ENCODE results near the gene SYNJ2. TPM values are rescaled to one million over a fixed set of nuclear protein-coding genes. Genes with fewer than 3 reads are reported as not detected.
A peak's percentile ranks its signal among the peaks of the same experiment; 100 is the strongest.

The SYNJ2 gene
- total RNA-seq, 2 experiments from 2014 or later = 34.6 to 38.0 TPM

- CTCF ChIA-PET = no interaction called here
- peak overlapping the region; percentile 42 to 63 for H3K27ac ChIP-seq (ENCODE audit: low read depth in 1 of 2, low read length in 2 of 2)
Measured at GRCh38 chr6:158009114-158009891, 27.6 kb downstream of the SYNJ2 start.

GRCh38 chr6:158009935-158010585, 28.4 kb downstream of the SYNJ2 start:
- no peak overlapping the region for H3K4me3 Mint-ChIP-seq
- no peaks in the 10 kb centered on the region for H3K27me3 ChIP-seq (ENCODE audit: control insufficient read depth in 1 of 2, insufficient read depth in 2 of 2, low read length in 2 of 2)
- H3K4me1 Mint-ChIP-seq (ENCODE audit: low read depth) = peaks cover 87% of the 10 kb centered on the region
- CTCF ChIA-PET = no interaction called here
- no peaks in the 10 kb centered on the region for H3K9me3 Mint-ChIP-seq
- peaks cover 68% of the 10 kb centered on the region for H3K4me1 ChIP-seq (ENCODE audit: insufficient read depth, low read length)
- no peak for ATAC-seq (ENCODE audit: poor library complexity)
- H3K36me3 ChIP-seq (ENCODE audit: insufficient read depth, low read length) = no peaks in the 10 kb centered on the region
- no peaks in the 10 kb centered on the region for H3K36me3 Mint-ChIP-seq (ENCODE audit: low read depth)
- POLR2A ChIA-PET = interaction anchor here (0.9 to 1.3 kb wide), 3 partner anchors 16 to 28 kb away, joined by 3 to 5 read pairs (median 3); partner anchors contain the start of gene SYNJ2
- DNase-seq = no peak
- H3K27ac ChIP-seq (ENCODE audit: low read depth in 1 of 2, low read length in 2 of 2) = no peak overlapping the region
- peak overlapping the region; percentile 47 for H3K4me3 ChIP-seq (ENCODE audit: low read length)
- H3K27me3 Mint-ChIP-seq = no peaks in the 10 kb centered on the region
- H3K9me3 ChIP-seq (ENCODE audit: control insufficient read depth in 1 of 2, insufficient read depth in 1 of 2, low read length in 2 of 2) = peaks cover 0 to 3% of the 10 kb centered on the region in 2 experiments
- intact Hi-C loops (cut with DNase I, micrococcal nuclease) = no loop called here
- H3K27ac Mint-ChIP-seq = peak overlapping the region; percentile 74
- no peak for TF ChIP-seq CTCF (IDR thresholded peaks at IDR 0.05)

More at GRCh38 chr6:158009114-158009891, 27.6 kb downstream of the SYNJ2 start:
- no peaks in the 10 kb centered on the region for H3K36me3 ChIP-seq (ENCODE audit: insufficient read depth, low read length)
- peaks cover 0 to 3% of the 10 kb centered on the region in 2 experiments for H3K9me3 ChIP-seq (ENCODE audit: control insufficient read depth in 1 of 2, insufficient read depth in 1 of 2, low read length in 2 of 2)
- Mint-ChIP-seq H3K27me3 (no peaks in the 10 kb centered on the region), H3K9me3 (no peaks in the 10 kb centered on the region), H3K4me1 (ENCODE audit: low read depth) (peaks cover 87% of the 10 kb centered on the region), H3K4me3 (peak overlapping the region; percentile 68), H3K27ac (peak overlapping the region; percentile 74), H3K36me3 (ENCODE audit: low read depth) (no peaks in the 10 kb centered on the region)
- intact Hi-C loops (cut with DNase I, micrococcal nuclease) = no loop called here
- TF ChIP-seq CTCF (IDR thresholded peaks at IDR 0.05) = no peak
- peak in 9 of 14 experiments; percentile 16 to 61 (median 33) for DNase-seq
- H3K4me1 ChIP-seq (ENCODE audit: insufficient read depth, low read length) = peaks cover 61% of the 10 kb centered on the region
- H3K27me3 ChIP-seq (ENCODE audit: control insufficient read depth in 1 of 2, insufficient read depth in 2 of 2, low read length in 2 of 2) = no peaks in the 10 kb centered on the region
- H3K4me3 ChIP-seq (ENCODE audit: low read length) = peak overlapping the region; percentile 47
- ATAC-seq (ENCODE audit: poor library complexity) = peak; percentile 79
- POLR2A ChIA-PET = interaction anchor here (0.6 to 1.3 kb wide), 5 partner anchors 10 to 27 kb away, joined by 3 to 5 read pairs (median 3); partner anchors contain the start of gene SYNJ2

- H3K27ac Mint-ChIP-seq = peak overlapping the region; percentile 60
- H3K4me1 Mint-ChIP-seq (ENCODE audit: low read depth) = peaks cover 87% of the 10 kb centered on the region
- H3K4me3 Mint-ChIP-seq = peak overlapping the region; percentile 18
- no peaks in the 10 kb centered on the region for H3K9me3 Mint-ChIP-seq
- H3K9me3 ChIP-seq (ENCODE audit: control insufficient read depth in 1 of 2, insufficient read depth in 1 of 2, low read length in 2 of 2) = peaks cover 0 to 3% of the 10 kb centered on the region in 2 experiments
- H3K36me3 ChIP-seq (ENCODE audit: insufficient read depth, low read length) = no peaks in the 10 kb centered on the region
- TF ChIP-seq CTCF (IDR thresholded peaks at IDR 0.05) = no peak
- intact Hi-C loops (cut with DNase I, micrococcal nuclease) = no loop called here
- H3K4me3 ChIP-seq (ENCODE audit: low read length) = no peak overlapping the region
- H3K27me3 ChIP-seq (ENCODE audit: control insufficient read depth in 1 of 2, insufficient read depth in 2 of 2, low read length in 2 of 2) = no peaks in the 10 kb centered on the region
- ChIA-PET CTCF (interaction anchor here (1.1 kb wide), 1 partner anchor 15 kb away, joined by 5 read pairs; no protein-coding TSS in a partner anchor), POLR2A (no interaction called here)
- H3K27ac ChIP-seq (ENCODE audit: low read depth in 1 of 2, low read length in 2 of 2) = no peak overlapping the region
- no peaks in the 10 kb centered on the region for H3K36me3 Mint-ChIP-seq (ENCODE audit: low read depth)
- ATAC-seq (ENCODE audit: poor library complexity) = no peak
- no peaks in the 10 kb centered on the region for H3K27me3 Mint-ChIP-seq
- no peak for DNase-seq
- peaks cover 66% of the 10 kb centered on the region for H3K4me1 ChIP-seq (ENCODE audit: insufficient read depth, low read length)
Measured at GRCh38 chr6:158010591-158011477, 29.2 kb downstream of the SYNJ2 start.

Data from CD4-positive, alpha-beta T cell (primary cell).